IPS DF 19.7 (cell line): ENCODE data around the gene EIF2B4.
A peak's percentile ranks its signal among the peaks of the same experiment; 100 is the strongest.
"Not testable (repeated sequence)": the region's sequence is repeated elsewhere in the genome, so short reads cannot be mapped to it uniquely, and the experiment has no call there.

Source experiments
- DNase-seq: peaks from one replicate; pipeline ENCODE4 v3.0.0-alpha.2; 2013; ENCODE audit warnings: low read depth, low spot score

The EIF2B4 gene

DNA sequence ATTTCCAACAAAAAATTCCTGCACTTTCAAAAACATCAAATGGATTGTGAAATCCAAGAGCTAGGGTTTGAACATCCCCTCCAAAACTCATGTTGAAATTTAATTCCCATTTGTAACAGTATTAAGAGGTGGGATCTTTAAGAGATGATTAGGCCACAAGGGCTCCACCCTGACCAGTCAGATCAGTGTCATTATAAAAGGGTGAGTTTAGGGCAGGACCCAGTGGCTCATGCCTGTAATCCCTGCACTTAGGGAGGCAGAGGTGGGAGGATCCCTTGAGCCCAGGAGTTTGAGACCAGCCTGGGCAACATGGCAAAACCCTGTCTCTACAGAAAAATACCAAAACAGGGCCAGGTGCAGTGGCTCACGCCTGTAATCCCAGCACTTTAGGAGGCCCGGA is 22.5 kb downstream of the EIF2B4 start:
- no peak for DNase-seq

DNA sequence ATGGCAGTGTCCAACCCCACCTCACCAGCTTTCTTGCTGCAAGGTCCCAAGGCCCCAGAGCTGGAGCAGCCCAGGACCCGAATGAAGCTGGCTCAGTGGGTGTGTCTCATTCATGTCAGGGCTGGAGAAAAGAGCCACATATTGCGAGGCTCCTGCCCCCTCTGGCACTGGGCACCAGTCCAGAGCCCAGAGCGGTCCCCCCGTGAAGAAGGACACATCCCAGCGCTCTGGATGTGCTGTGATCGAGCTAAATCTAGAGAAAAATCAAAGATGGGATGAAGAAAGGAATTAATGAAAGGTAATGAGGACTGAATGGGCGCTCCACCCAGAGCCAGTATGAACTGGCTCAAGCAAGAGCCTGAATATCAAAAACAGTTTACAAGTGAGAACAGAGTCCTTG is 34.0 kb downstream of the EIF2B4 start:
- no peak for DNase-seq

GRCh38 chr2:27335311-27335710 is 34.8 kb downstream of the EIF2B4 start:
- no peak for DNase-seq

DNA sequence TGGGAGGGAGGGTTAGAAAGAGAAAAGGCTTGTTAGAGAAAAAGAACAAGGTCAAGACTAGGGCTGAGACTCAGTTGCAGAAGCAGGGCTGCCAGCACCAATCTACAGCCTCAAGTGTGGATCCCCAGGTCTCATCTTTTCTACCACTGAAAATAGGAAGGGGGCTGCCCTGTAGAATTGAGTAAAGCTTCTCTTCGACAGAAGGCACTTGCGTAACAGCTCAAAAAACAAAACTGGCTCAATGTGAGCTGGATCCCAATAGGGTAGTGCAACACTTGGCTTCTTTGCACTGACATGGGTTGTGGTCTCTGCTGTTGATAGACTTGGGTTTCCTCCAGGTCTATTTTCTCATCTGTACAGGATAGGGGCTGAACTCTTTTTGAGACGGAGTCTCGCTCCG is 45.4 kb downstream of the EIF2B4 start:
- DNase-seq = no peak

- DNase-seq = no peak
These were observed 46.4 kb downstream of the EIF2B4 start for GRCh38 chr2:27323596-27324285.

GRCh38 chr2:27322766-27323595 is 47.2 kb downstream of the EIF2B4 start, which contains the start of gene MPV17:
Gene MPV17 (minus strand): TSS chr2:27323097. CDS start chr2:27322517, 580 bp downstream.
- peak; percentile 78 for DNase-seq

GRCh38 chr2:27322301-27322765 is 47.8 kb downstream of the EIF2B4 start:
- DNase-seq = no peak

GRCh38 chr2:27320958-27321543 is 49.1 kb downstream of the EIF2B4 start:
- peak; percentile 68 for DNase-seq

DNA sequence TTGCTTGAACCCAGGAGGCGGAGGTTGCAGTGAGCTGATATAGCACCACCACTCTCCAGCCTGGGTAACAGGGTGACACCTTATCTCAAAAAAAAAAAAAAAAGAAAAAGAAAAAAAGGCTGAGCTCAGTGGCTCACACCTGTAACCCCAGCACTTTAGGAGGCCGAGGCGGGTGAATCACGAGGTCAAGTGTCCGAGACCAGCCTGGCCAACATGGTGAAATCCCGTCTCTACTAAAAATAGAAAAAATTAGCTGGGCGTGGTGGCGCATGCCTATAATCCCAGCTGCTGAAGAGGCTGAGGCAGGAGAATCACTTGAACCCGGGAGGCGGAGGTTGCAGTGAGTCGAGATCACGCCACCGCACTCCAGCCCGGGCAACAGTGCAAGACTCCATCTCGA is 50.3 kb downstream of the EIF2B4 start:
- not testable (repeated sequence) for DNase-seq

DNA sequence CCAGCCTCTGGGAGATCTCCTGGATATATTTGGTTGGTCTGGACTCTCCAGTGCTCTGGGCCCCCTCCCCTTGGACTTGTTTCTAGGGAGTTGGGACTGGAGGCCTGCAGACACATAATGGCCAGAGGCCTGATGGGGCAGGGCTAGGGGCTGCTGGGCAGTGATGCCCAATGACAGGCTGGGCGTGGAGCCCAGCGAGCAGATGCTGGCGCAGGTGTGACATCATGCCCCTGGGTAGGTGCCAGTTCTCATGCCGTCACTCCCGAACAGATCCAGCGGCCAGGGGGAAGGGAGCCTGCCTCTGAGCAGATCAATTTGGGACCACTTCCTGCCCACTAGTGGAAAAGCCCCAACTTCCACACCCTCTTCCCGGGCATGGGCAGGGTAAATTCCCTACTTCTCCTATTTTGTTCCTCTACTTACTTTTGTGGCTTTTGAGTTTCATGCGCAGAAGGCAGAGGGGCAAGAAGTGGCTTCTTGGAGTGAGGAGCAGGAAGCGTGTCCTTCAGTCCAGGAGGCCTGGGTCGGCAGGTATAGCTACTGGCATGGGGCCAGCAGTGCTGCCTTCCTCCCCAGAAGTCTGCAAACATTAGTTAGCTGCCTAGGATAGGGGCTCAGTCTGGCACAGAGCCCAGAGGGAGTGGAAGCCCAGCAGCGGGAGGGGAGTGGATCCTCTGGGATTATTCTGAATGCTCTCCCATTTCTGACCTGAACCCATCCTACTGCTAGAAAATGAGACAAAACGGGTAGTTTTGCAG is 53.3 kb downstream of the EIF2B4 start:
- DNase-seq = no peak

DNA sequence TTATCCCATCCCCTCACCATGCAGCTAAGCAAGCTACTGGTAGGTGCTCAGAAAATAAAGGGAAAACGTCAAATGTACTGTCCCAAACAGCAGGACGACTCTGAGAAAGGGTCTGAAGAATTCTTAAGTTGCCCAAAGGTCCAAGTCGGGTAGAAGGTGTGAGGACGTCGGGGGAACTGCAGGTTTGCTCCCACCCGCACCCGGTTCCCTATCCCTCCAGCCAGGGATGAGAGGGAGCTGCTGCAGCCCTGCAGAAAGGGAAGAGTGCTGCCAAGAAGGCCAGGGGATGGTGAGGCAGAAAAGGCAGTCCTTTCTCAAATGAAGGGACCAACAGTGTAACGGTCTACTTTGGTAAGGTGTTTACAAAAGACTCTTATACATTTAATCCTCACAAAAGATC is 55.0 kb downstream of the EIF2B4 start:
- no peak for DNase-seq

- no peak for DNase-seq
These were observed 55.4 kb downstream of the EIF2B4 start for GRCh38 chr2:27314709-27315108.
